SIG-M5 treated with dmso at 0.1 percent for 504 hours (cell line): ENCODE results near the gene STXBP6.

ENCODE experiments used
- DNase-seq: peaks from one replicate; lab custom pipeline; 2025; ENCODE audit not compliant: unreplicated experiment; lab: John Stamatoyannopoulos, UW

Gene STXBP6

DNA sequence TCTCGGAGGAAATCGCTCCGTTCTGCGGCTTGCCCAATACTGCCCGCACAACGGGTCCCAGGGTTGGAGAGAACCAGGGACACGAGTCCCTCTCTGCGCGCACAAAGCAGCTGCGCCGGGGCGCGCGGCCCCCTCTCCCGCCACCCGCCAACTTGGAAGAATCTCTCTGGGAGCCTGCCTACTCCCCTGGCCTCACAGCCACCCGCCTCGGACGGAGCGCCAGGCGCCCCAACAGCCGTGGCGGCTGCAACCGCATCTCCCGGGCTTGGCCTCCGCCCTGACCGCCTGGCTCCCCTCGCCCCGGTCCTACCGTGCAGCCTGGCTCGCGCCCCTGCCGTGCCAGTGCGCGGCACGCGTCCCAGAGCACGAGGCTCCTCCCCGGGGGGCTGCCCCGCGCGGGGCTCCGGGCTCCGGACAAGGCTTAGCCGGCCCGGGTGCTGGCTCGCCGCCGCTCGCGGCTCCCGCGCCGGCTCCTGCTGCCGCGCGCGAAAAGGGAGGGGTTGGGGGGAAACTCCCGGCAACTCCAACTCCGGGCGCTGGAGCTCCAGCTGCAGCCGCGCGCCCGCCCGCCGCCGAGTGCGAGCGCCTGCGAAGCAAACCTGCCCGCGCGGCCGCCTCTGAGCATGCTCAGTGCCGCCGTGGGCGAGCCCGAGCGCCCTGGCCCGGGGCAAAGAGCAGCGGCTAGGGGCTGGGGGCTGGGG lies at the start of gene STXBP6:
Gene STXBP6, minus strand, starts transcription at position 580 of the 701 bp plus-strand sequence. CDS start 75,329 bp downstream, outside the sequence.
- no peak for DNase-seq

DNA sequence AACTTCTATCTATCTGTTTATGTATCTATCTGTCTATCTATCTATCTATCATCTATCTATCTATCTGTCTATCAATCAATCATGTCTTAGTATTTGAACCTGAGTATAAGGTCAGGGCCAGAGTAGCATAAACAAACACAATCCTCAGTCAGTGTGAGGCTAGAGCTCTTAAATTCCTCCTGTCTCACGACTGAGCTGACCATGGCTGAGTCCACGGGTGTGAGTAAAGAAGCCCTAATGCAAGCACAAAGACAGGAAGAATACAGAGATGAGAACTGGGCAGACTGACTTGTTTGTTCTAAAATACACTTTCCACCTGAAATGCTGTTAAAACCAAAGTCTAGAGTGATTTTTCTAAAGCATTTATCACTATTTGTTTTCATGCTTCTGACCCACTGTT lies 47.2 kb upstream of the STXBP6 start:
- DNase-seq = no peak

GRCh38 chr14:25095736-25096437 lies 45.9 kb upstream of the STXBP6 start:
- no peak for DNase-seq

DNA sequence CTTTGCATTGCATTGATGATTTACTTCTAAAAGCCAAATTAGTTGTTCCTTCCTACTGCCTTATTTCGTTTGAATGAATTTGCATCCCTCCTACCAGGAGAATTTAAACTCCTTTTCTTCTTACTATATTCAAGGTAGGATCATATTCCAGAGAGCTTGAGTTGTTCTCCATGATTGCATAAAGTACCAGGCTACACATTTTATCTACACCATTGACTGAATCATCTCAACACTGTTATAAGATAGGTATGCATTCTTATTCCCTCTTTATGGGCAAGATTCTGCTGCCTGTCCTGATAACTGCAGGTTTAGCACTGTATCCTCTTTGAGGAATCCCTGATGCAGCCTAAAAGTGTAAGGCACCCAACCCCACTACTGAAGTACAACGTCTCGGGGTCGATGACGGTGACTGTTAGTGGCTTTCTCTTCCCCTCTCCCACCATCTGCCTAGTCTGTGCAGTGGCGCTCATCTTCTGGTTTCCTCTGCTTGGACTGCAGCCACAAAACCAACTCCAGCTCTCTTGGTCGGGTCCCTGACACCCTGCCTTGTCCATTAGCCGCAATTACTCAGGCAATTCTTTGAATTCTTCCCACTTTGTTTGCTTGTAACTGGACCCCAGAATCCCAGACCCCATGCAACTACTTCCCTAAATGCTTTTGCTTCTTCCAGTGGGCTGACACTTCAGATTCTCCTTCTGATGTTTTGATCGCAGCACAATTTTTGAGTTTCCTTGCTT lies 44.4 kb upstream of the STXBP6 start:
- no peak for DNase-seq

- no peak for DNase-seq
Measured at GRCh38 chr14:25092258-25092740, 42.4 kb upstream of the STXBP6 start.

GRCh38 chr14:25090716-25091454 lies 40.9 kb upstream of the STXBP6 start:
- DNase-seq = peak; percentile 66

DNA sequence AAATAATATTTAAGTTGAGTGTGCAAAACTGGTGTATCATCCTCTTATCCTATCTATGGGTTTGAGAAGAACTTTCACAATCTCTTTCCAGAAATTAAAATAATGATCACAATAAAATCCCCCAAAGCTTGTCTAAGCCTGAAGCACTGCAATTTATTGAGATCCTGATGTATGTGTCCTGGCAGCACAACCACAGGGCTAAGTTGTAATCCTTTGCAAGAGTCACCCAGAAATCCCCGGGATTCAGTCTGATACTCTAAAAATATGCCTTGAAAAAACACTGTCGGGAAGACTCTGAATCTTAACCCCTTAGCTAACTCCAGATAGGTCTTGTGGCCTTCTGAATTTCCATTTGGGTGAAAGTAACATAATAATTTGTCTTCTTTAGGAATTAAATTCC lies 40.3 kb upstream of the STXBP6 start:
- DNase-seq = no peak

- DNase-seq = no peak
Measured at GRCh38 chr14:25089496-25089895, 39.5 kb upstream of the STXBP6 start.

DNA sequence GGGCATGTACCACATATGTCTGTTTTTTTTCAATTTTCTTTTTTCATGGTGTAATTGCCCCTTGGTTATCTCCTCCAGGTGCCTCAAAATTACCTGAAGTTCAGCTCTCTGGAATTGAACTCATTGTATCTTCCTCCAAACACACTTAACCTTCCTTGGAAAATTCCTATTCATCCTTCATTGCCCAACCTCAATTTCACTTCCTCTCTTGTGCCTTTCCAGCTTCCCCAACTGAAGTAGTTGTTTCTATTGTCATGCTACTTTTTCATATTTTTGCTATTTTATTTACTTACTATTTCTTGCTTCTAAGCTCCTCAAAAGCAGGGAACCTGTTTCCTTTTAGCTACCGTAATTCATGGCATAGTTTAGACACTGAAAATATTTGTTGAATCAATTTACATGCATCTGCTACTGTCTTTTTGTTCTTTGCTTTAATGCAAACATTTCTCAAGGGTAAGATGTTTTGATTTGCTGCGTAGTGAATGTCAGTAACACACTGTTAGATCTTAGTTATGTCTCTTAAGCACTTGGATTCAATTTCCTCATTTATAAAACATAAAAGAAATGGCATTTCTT lies 37.0 kb upstream of the STXBP6 start:
- no peak for DNase-seq

GRCh38 chr14:25086081-25086480 lies 36.1 kb upstream of the STXBP6 start:
- no peak for DNase-seq

- no peak for DNase-seq
Measured at GRCh38 chr14:25080682-25081081, 30.7 kb upstream of the STXBP6 start.

DNA sequence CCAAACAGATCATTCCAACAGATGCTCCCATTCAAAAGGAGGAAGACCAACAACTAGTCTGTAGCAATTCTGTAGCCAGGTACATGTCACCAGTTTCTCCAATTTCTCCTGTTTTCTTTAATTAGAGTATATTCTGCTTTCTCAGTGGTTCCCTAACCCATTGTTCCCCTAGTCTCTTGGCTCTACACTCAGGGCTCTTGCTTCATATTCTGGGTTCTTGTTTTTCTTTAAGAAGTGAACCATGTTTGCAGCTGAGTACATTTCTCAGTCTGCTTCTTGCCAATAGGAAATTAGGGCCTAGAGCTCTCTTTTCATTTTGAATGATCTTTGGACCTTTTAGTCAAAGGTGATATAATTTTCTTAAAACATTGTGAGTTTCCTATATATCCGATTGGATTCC lies 29.4 kb upstream of the STXBP6 start:
- no peak for DNase-seq

- no peak for DNase-seq
Measured at GRCh38 chr14:25074099-25074685, 24.2 kb upstream of the STXBP6 start.

DNA sequence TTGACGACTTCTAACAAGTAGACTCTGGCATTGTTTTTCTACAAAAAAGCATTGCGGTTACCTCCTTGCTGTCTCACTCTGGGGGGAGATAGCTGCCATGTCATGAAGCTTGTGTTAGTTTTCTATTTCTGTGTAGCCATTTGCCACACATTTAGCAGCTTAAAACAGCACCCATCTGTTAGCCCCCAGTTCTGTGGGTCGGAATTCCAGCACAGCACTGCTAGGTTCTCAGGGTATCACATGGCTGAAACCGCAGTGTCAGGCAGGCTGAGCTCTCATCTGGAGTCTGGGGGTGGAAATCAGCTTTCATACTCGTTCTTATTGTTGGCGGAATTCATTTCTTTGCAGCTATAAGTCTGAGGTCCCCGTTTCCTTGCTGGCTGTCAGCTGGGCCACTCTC lies 19.9 kb upstream of the STXBP6 start:
- DNase-seq = no peak

DNA sequence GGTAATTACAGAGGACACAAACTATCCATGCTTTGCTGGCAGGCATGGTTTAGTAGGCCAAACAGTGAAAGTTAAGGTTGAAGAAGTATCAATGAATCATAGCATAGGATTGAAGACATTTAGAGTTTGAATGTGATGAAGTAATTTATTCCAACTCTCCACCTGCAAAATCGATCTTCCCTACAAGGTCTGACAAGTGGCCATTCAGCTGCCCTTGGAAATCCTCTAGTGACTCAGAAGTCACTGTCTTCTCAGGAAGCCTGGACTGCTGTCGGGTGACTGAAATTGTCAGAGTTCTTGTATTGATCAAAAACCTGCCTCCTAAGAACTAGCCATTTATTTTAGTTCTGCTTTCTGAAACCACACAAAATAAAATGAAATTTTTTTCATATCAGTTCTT lies 17.7 kb upstream of the STXBP6 start:
- DNase-seq = no peak

- no peak for DNase-seq
Measured at GRCh38 chr14:25062022-25062321, 12.0 kb upstream of the STXBP6 start.

- DNase-seq = no peak
Measured at GRCh38 chr14:25056688-25057078, 6.7 kb upstream of the STXBP6 start.

- DNase-seq = no peak
Measured at GRCh38 chr14:25055992-25056687, 6.2 kb upstream of the STXBP6 start.

DNA sequence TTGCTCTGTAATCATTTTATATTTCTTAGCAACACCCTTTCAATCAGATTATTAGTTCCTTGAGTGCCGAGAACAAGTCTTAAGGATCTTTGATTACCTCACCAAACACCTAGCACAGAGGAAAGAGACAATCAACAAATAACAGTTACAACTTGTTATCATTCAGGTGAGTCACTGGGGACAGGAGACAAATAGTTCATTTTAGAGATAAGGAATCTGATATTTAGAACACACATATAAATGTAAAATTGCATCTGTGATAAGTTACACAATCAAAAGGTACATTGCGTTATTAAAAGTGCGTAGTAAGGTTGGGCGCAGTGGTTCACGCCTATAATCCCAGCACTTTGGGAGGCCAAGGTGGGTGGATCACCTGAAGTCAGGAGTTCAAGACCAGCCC lies 5.1 kb upstream of the STXBP6 start:
- DNase-seq = no peak

DNA sequence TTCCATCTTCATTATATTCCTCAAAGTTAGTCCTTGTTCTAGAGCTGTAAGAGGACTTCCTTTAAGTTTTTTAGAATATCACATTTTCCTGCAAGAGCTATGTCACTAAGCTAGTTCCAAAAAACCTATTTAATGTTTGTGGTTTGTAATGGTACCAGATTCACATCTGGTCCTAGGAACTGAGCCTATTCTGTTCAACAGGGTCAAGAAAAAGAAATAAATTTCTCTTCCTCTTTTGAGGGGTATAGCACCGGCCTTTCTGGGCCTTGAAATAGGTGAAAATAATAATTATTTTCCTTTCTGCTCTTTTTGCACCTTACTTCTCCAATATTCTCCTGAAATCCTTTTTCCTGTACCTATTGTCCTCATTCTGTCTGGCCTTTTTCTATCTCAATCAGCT lies 3.6 kb upstream of the STXBP6 start:
- DNase-seq = no peak
